Vagina (tissue), 2 donors: ENCODE results near the gene PARP9.

Experiments
- CTCF ChIP-seq, 3 experiments: fragments of 450-650 bp in 2 of 3; fragments of 200-600 bp in 1 of 3; sonication (generic) in 1 of 3; IDR thresholded peaks; one replicate each; pipeline ENCODE4 v1.5.1; 2017 to 2019; ENCODE audit warnings: antibody characterized with exemption in 3 of 3, mild to moderate bottlenecking in 2 of 3, moderate library complexity in 2 of 3
- POLR2A ChIP-seq, 2 donors: fragments of 450-650 bp; IDR thresholded peaks; one replicate each; pipeline ENCODE4 v1.6.1; 2017; ENCODE audit warnings: antibody characterized with exemption in 2 of 2, mild to moderate bottlenecking in 2 of 2, moderate library complexity in 2 of 2

GRCh38 chr3:122581622-122582021, 17.5 kb upstream of the PARP9 start:
- TF ChIP-seq POLR2A (IDR thresholded peaks at IDR 0.05) (no peak), CTCF (IDR thresholded peaks at IDR 0.05) (no peak)
